SIG-M5 treated with dmso at 0.1 percent for 504 hours (cell line): ENCODE data around the gene LGALSL.
"Not testable (repeated sequence)": the region's sequence is repeated elsewhere in the genome, so short reads cannot be mapped to it uniquely, and the experiment has no call there.

Experiments used
- DNase-seq: peaks from one replicate; lab custom pipeline; 2025; ENCODE audit not compliant: unreplicated experiment; lab: John Stamatoyannopoulos, UW

LGALSL gene

GRCh38 chr2:64442277-64442676, 11.7 kb upstream of the LGALSL start:
- no peak for DNase-seq

- DNase-seq = no peak
Observed at GRCh38 chr2:64442801-64443429, 11.0 kb upstream of the LGALSL start.

- DNase-seq = not testable (repeated sequence)
Observed at GRCh38 chr2:64445970-64446369, 8.0 kb upstream of the LGALSL start.

- DNase-seq = no peak
Observed at GRCh38 chr2:64447317-64448040, 6.5 kb upstream of the LGALSL start.

- no peak for DNase-seq
Observed at GRCh38 chr2:64448041-64448426, 5.9 kb upstream of the LGALSL start.

GRCh38 chr2:64451051-64451450, 2.9 kb upstream of the LGALSL start:
- DNase-seq = no peak

GRCh38 chr2:64454386-64455332, 697 bp downstream of the LGALSL start:
- DNase-seq = no peak

- no peak for DNase-seq
Observed at GRCh38 chr2:64455545-64455944, 1.6 kb downstream of the LGALSL start.

GRCh38 chr2:64456293-64456692, 2.3 kb downstream of the LGALSL start:
- DNase-seq = no peak

- peak; percentile 23 for DNase-seq
Observed at GRCh38 chr2:64457524-64457923, 3.6 kb downstream of the LGALSL start.

- DNase-seq = no peak
Observed at GRCh38 chr2:64459575-64459974, 5.6 kb downstream of the LGALSL start.

- DNase-seq = no peak
Observed at GRCh38 chr2:64460330-64460729, 6.4 kb downstream of the LGALSL start.

GRCh38 chr2:64461271-64462058, 7.5 kb downstream of the LGALSL start:
- no peak for DNase-seq

GRCh38 chr2:64462171-64462570, 8.2 kb downstream of the LGALSL start:
- DNase-seq = no peak

- DNase-seq = no peak
Observed at GRCh38 chr2:64462940-64463700, 9.2 kb downstream of the LGALSL start.

- DNase-seq = no peak
Observed at GRCh38 chr2:64463781-64464180, 9.8 kb downstream of the LGALSL start.

- peak; percentile 44 for DNase-seq
Observed at GRCh38 chr2:64466478-64467085, 12.6 kb downstream of the LGALSL start.

GRCh38 chr2:64467096-64467843, 13.3 kb downstream of the LGALSL start:
- peak; percentile 80 for DNase-seq

GRCh38 chr2:64469261-64469660, 15.3 kb downstream of the LGALSL start:
- no peak for DNase-seq
